Neuronal stem cell (in vitro differentiated cells): Measurements from ENCODE around the gene IL18BP.
A peak's percentile ranks its signal among the peaks of the same experiment; 100 is the strongest.

Source experiments
- DNase-seq: peaks from one replicate; pipeline ENCODE4 v3.0.0-alpha.2; 2013; ENCODE audit warnings: low spot score
- H2AFZ ChIP-seq: one replicate; pipeline ENCODE4 v1.6.1; 2013; ENCODE audit warnings: mild to moderate bottlenecking, low read length, inconsistent platforms
- H2AK5ac ChIP-seq: 2 replicates; pipeline ENCODE4 v1.6.1; 2013; ENCODE audit warnings: low read depth, mild to moderate bottlenecking, inconsistent platforms, low read length, moderate library complexity, mixed read lengths
- H2BK120ac ChIP-seq: 2 replicates; pipeline ENCODE4 v1.6.1; 2013; ENCODE audit warnings: low read depth, mild to moderate bottlenecking, inconsistent platforms, low read length, moderate library complexity, mixed read lengths
- H2BK12ac ChIP-seq: one replicate; pipeline ENCODE4 v1.6.1; 2013; ENCODE audit warnings: low read length, inconsistent platforms
- H2BK15ac ChIP-seq: 2 replicates; pipeline ENCODE4 v1.6.1; 2013; ENCODE audit warnings: mild to moderate bottlenecking, low read length, inconsistent platforms, mixed read lengths
- H2BK5ac ChIP-seq: one replicate; pipeline ENCODE4 v1.6.1; 2013; ENCODE audit warnings: inconsistent platforms, mild to moderate bottlenecking, low read length, moderate library complexity
- H3K14ac ChIP-seq: one replicate; pipeline ENCODE4 v1.6.1; 2013; ENCODE audit warnings: low read length, inconsistent platforms
- H3K18ac ChIP-seq: 2 replicates; pipeline ENCODE4 v1.6.1; 2013; ENCODE audit warnings: low read length, inconsistent platforms
- H3K23ac ChIP-seq: 2 replicates; pipeline ENCODE4 v1.6.1; 2013; ENCODE audit warnings: low read depth, mild to moderate bottlenecking, mixed read lengths, low read length, inconsistent platforms; ENCODE audit not compliant: poor library complexity
- H3K27ac ChIP-seq: replicated peaks from 3 replicates; pipeline ENCODE4 v1.5.1; 2013; ENCODE audit warnings: low read length, inconsistent platforms
- H3K27me3 ChIP-seq, 3 experiments: 2 replicates each; pipeline ENCODE4 v1.6.1; 2013; ENCODE audit warnings: low read length in 3 of 3, mild to moderate bottlenecking in 2 of 3, inconsistent platforms in 1 of 3, low read depth in 1 of 3, mixed read lengths in 1 of 3, moderate library complexity in 1 of 3; ENCODE audit not compliant: control insufficient read depth in 3 of 3, insufficient read depth in 3 of 3
- H3K36me3 ChIP-seq, 2 donors: replicated peaks in 1 of 2; 2 replicates each; pipeline ENCODE4 v1.6.1; 2013; ENCODE audit warnings: low read length in 2 of 2; ENCODE audit not compliant: control insufficient read depth in 2 of 2, insufficient read depth in 2 of 2
- H3K4ac ChIP-seq: 2 replicates; pipeline ENCODE4 v1.6.1; 2013; ENCODE audit warnings: inconsistent platforms, mild to moderate bottlenecking, low read length, moderate library complexity
- H3K4me1 ChIP-seq, 2 donors: 1 replicate in 1 of 2; 2 replicates in 1 of 2; pipeline ENCODE4 v1.6.1; 2013; ENCODE audit warnings: low read length in 2 of 2, low read depth in 1 of 2; ENCODE audit not compliant: control insufficient read depth in 2 of 2, insufficient read depth in 1 of 2
- H3K4me2 ChIP-seq: one replicate; pipeline ENCODE4 v1.6.1; 2013; ENCODE audit warnings: mild to moderate bottlenecking, low read length, inconsistent platforms; ENCODE audit not compliant: insufficient read depth, poor library complexity, severe bottlenecking
- H3K4me3 ChIP-seq, 2 donors: 2 replicates each; pipeline ENCODE4 v1.5.1; 2013; ENCODE audit warnings: low read length in 2 of 2, mild to moderate bottlenecking in 2 of 2, inconsistent platforms in 1 of 2, moderate library complexity in 1 of 2
- H3K79me1 ChIP-seq: one replicate; pipeline ENCODE4 v1.6.1; 2013; ENCODE audit warnings: low read depth, mild to moderate bottlenecking, inconsistent platforms, low read length, moderate library complexity
- H3K9ac ChIP-seq: one replicate; pipeline ENCODE4 v1.6.1; 2013; ENCODE audit warnings: mild to moderate bottlenecking, low read depth, low read length, inconsistent platforms; ENCODE audit not compliant: poor library complexity
- H3K9me3 ChIP-seq, 2 donors: replicated peaks in 1 of 2; 2 replicates each; pipeline versions ENCODE3 to v1.6.1; 2013; ENCODE audit warnings: low read length in 2 of 2, mild to moderate bottlenecking in 2 of 2, inconsistent platforms in 1 of 2, low read depth in 1 of 2, mixed read lengths in 1 of 2, moderate library complexity in 1 of 2; ENCODE audit not compliant: control insufficient read depth in 2 of 2, insufficient read depth in 1 of 2
- H4K8ac ChIP-seq: one replicate; pipeline ENCODE4 v1.6.1; 2013; ENCODE audit warnings: low read depth, mild to moderate bottlenecking, inconsistent platforms, low read length, moderate library complexity
- H4K91ac ChIP-seq: one replicate; pipeline ENCODE4 v1.6.1; 2013; ENCODE audit warnings: low read length, low read depth, mild to moderate bottlenecking, inconsistent platforms; ENCODE audit not compliant: poor library complexity
- WGBS, 2 donors: extraction: QIAGEN DNeasy Blood & Tissue Kit; methylation state at CpG; one replicate each; pipeline ENCODE4 v1.1.7; 2013; ENCODE audit warnings: missing lambda C conversion rate in 2 of 2, mixed read lengths in 1 of 2; ENCODE audit not compliant: insufficient read length in 2 of 2, insufficient replicate concordance in 1 of 2; ENCODE audit errors: extremely low coverage in 2 of 2; 5-methylcytosine and 5-hydroxymethylcytosine counted together

IL18BP gene

GRCh38 chr11:71995726-71996291 lies 2.9 kb upstream of the IL18BP start:
- Histone ChIP-seq H3K4me2 (no peak overlapping the region), H3K4me1 (peaks cover 0 to 1% of the 10 kb centered on the region in 2 donors), H2AK5ac (no peak overlapping the region), H3K36me3 (peaks cover 15 to 49% of the 10 kb centered on the region in 2 donors), H2AFZ (no peak overlapping the region), H2BK15ac (no peak overlapping the region), H3K9me3 (no peaks in the 10 kb centered on the region), H2BK12ac (no peak overlapping the region), H2BK5ac (no peak overlapping the region), H2BK120ac (no peak overlapping the region), H3K27me3 (no peaks in the 10 kb centered on the region), H3K4me3 (no peak overlapping the region), H3K14ac (no peak overlapping the region), H3K18ac (no peak overlapping the region), H3K4ac (no peak overlapping the region), H3K9ac (no peak overlapping the region), H4K91ac (no peak overlapping the region), H3K27ac (no peak overlapping the region), H3K23ac (no peak overlapping the region), H3K79me1 (peaks cover 2% of the 10 kb centered on the region), H4K8ac (no peak overlapping the region)
- no CpG with 5 or more reads among the region's 3 CpGs for WGBS, 2 donors
- no peak for DNase-seq

DNA sequence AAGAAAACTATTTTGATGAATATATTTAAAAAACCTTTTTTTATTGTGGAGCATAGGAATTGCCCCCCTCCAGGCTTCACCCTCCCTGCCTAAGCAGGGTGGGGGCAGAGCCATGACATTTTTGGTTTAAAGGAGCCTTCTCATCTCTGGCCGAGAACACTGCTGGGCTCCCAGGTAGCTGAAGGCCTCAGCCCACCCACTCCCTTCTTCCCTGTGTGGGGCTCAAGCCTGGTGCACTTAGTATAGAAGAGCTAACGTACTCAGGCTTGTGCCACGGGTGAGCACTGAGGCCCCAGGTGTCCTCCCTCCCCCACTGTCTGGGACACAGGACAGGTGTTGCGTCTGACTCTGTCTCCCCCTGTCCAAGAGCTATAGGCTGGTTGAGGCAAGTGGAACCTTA lies 2.2 kb upstream of the IL18BP start:
- no peak overlapping the region for H2AFZ ChIP-seq
- no peak overlapping the region for H3K27ac ChIP-seq
- H3K14ac ChIP-seq: no peak overlapping the region
- H3K4ac ChIP-seq: no peak overlapping the region
- no peak overlapping the region for H4K8ac ChIP-seq
- WGBS, 2 donors: no CpG with 5 or more reads among the region's 4 CpGs
- H2AK5ac ChIP-seq: no peak overlapping the region
- no peak overlapping the region for H2BK12ac ChIP-seq
- no peak overlapping the region for H2BK5ac ChIP-seq
- no peak for DNase-seq
- H3K79me1 ChIP-seq: peaks cover 2% of the 10 kb centered on the region
- H3K27me3 ChIP-seq: no peaks in the 10 kb centered on the region
- H3K23ac ChIP-seq: no peak overlapping the region
- no peaks in the 10 kb centered on the region for H3K9me3 ChIP-seq
- H2BK15ac ChIP-seq: no peak overlapping the region
- no peak overlapping the region for H3K4me3 ChIP-seq
- H3K36me3 ChIP-seq: peaks cover 20 to 49% of the 10 kb centered on the region in 2 donors
- H3K4me2 ChIP-seq: no peak overlapping the region
- H2BK120ac ChIP-seq: no peak overlapping the region
- peaks cover 0 to 2% of the 10 kb centered on the region in 2 donors for H3K4me1 ChIP-seq
- peak overlapping the region; percentile 30 for H3K9ac ChIP-seq
- H4K91ac ChIP-seq: no peak overlapping the region
- H3K18ac ChIP-seq: no peak overlapping the region

DNA sequence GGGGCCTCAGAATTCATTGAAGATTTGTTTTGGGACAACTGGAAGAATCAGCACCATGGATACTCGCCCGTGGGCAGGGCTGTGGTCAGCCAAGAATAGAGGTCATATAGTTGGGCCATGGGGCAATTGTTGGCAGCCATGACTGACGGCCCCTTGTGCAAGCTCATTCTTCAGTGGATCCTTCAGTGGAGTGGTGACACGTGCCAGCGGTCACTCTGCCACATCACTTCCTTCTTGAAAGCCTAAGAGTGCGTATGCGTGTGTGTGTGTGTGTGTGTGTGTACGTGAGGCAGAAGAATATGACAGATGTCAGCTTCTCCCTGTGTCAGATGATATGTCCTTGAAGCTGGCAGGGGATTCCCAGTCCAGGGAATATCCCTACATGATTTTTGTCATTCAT lies 1.8 kb upstream of the IL18BP start:
- Histone ChIP-seq H3K27me3 (no peaks in the 10 kb centered on the region), H2BK5ac (no peak overlapping the region), H3K4me1 (peaks cover 0 to 4% of the 10 kb centered on the region in 2 donors), H3K36me3 (peaks cover 22 to 52% of the 10 kb centered on the region in 2 donors), H2AFZ (no peak overlapping the region), H3K9ac (no peak overlapping the region), H4K91ac (no peak overlapping the region), H3K14ac (no peak overlapping the region), H2AK5ac (no peak overlapping the region), H3K18ac (no peak overlapping the region), H3K27ac (no peak overlapping the region), H3K79me1 (peaks cover 2% of the 10 kb centered on the region), H3K4me3 (no peak overlapping the region), H3K4me2 (no peak overlapping the region), H3K23ac (peak overlapping the region; percentile 22), H2BK120ac (no peak overlapping the region), H3K4ac (no peak overlapping the region), H2BK12ac (no peak overlapping the region), H3K9me3 (no peaks in the 10 kb centered on the region), H4K8ac (no peak overlapping the region), H2BK15ac (no peak overlapping the region)
- DNase-seq: no peak
- WGBS, 2 donors: no CpG with 5 or more reads among the region's 8 CpGs

DNA sequence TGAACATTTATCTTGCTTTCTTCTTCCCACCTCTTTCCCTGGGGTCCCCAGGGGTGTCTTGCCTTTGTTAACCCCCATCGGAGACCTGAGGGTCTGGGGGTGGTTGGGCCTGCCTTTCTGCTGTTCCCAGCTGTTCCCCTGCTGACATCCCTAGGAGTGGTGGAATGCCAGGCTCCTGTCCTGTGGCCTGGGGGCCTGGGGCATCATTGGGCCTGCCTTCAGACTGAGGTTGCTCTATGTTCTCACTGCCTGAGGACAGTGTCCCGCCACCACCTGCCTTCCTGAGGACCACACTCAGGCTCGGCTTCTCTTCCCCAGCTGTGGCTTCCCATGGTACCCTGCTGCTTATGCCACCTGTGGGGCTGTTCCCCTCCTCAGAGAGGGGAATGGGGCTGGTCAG lies 1.1 kb upstream of the IL18BP start:
- Histone ChIP-seq H4K8ac (no peak overlapping the region), H3K4me1 (peaks cover 0 to 4% of the 10 kb centered on the region in 2 donors), H3K14ac (no peak overlapping the region), H4K91ac (no peak overlapping the region), H2BK120ac (no peak overlapping the region), H3K23ac (peak overlapping the region; percentile 28), H3K36me3 (peaks cover 29 to 55% of the 10 kb centered on the region in 2 donors), H3K18ac (no peak overlapping the region), H3K9ac (no peak overlapping the region), H3K4ac (no peak overlapping the region), H3K27ac (no peak overlapping the region), H3K4me2 (no peak overlapping the region), H2BK5ac (no peak overlapping the region), H2AFZ (no peak overlapping the region), H2AK5ac (no peak overlapping the region), H3K27me3 (no peaks in the 10 kb centered on the region), H3K79me1 (peaks cover 2% of the 10 kb centered on the region), H3K4me3 (no peak overlapping the region), H2BK15ac (no peak overlapping the region), H3K9me3 (no peaks in the 10 kb centered on the region), H2BK12ac (no peak overlapping the region)
- DNase-seq: no peak
- no CpG with 5 or more reads among the region's 3 CpGs for WGBS, 2 donors
